G401 (cell line): ENCODE results near the gene DDOST. TPM values are rescaled to one million over a fixed set of nuclear protein-coding genes. Genes with fewer than 3 reads are reported as not detected.
"Not testable (repeated sequence)": the region's sequence is repeated elsewhere in the genome, so short reads cannot be mapped to it uniquely, and the experiment has no call there.

ENCODE experiments used
- DNase-seq: peaks from one replicate; pipeline ENCODE4 v3.0.0-alpha.2; 2015; ENCODE audit warnings: low spot score
- in situ Hi-C: cut with HindIII; loops from 2 replicates; pipeline ENCODE4 v1.10.0; 2016; ENCODE audit warnings: low sequenced_read_pairs, mixed read lengths
- total RNA-seq: library from RNA; depleted of rRNA; stranded (reverse); fragments of >200 nt; shearing (Covaris generic); gene quantifications from 2 replicates; pipeline ENCODE4 v1.2.3, GENCODE V29; 2014

DDOST gene
- total RNA-seq, 1 experiment from 2014 or later = 401 TPM

GRCh38 chr1:20695515-20695914 lies 34.3 kb upstream of the DDOST start:
- no peak for DNase-seq
- in situ Hi-C loops = no loop called here

GRCh38 chr1:20693623-20694022 lies 32.5 kb upstream of the DDOST start:
- no peak for DNase-seq
- in situ Hi-C loops = no loop called here

- no peak for DNase-seq
- in situ Hi-C loops = no loop called here
These were observed 30.7 kb upstream of the DDOST start for GRCh38 chr1:20691872-20692271.

GRCh38 chr1:20689645-20690056 lies 28.5 kb upstream of the DDOST start:
- DNase-seq = no peak
- in situ Hi-C loops = no loop called here

- no peak for DNase-seq
- in situ Hi-C loops = no loop called here
These were observed 25.9 kb upstream of the DDOST start for GRCh38 chr1:20686883-20687725.

- in situ Hi-C loops = no loop called here
- no peak for DNase-seq
These were observed 24.6 kb upstream of the DDOST start for GRCh38 chr1:20685741-20686140.

- DNase-seq = no peak
- in situ Hi-C loops = no loop called here
These were observed 24.0 kb upstream of the DDOST start for GRCh38 chr1:20685099-20685662.

GRCh38 chr1:20684651-20685050 lies 23.5 kb upstream of the DDOST start:
- in situ Hi-C loops = no loop called here
- no peak for DNase-seq

- in situ Hi-C loops = no loop called here
- DNase-seq = no peak
These were observed 23.0 kb upstream of the DDOST start for GRCh38 chr1:20684050-20684620.

GRCh38 chr1:20683614-20684013 lies 22.4 kb upstream of the DDOST start:
- in situ Hi-C loops = no loop called here
- DNase-seq = no peak

GRCh38 chr1:20682571-20683236 lies 21.5 kb upstream of the DDOST start:
- in situ Hi-C loops = no loop called here
- DNase-seq = no peak

- no peak for DNase-seq
- in situ Hi-C loops = no loop called here
These were observed 20.8 kb upstream of the DDOST start for GRCh38 chr1:20681999-20682398.

GRCh38 chr1:20680269-20680668 lies 19.1 kb upstream of the DDOST start:
- DNase-seq = no peak
- in situ Hi-C loops = no loop called here

- in situ Hi-C loops = no loop called here
- no peak for DNase-seq
These were observed 17.4 kb upstream of the DDOST start for GRCh38 chr1:20678599-20678998.

- in situ Hi-C loops, DNase-seq: not testable (repeated sequence)
These were observed 12.5 kb upstream of the DDOST start for GRCh38 chr1:20673626-20674025.

- no peak for DNase-seq
- in situ Hi-C loops = no loop called here
These were observed 11.1 kb upstream of the DDOST start for GRCh38 chr1:20672265-20672632.

GRCh38 chr1:20670936-20671335 lies 9.8 kb upstream of the DDOST start:
- in situ Hi-C loops = no loop called here
- no peak for DNase-seq

- no peak for DNase-seq
- in situ Hi-C loops = no loop called here
These were observed 7.4 kb upstream of the DDOST start for GRCh38 chr1:20668581-20668980.

GRCh38 chr1:20666804-20667203 lies 5.6 kb upstream of the DDOST start:
- DNase-seq = no peak
- in situ Hi-C loops = no loop called here

- DNase-seq = no peak
- in situ Hi-C loops = no loop called here
These were observed 5.0 kb upstream of the DDOST start for GRCh38 chr1:20666146-20666545.
